ENCODE data around the gene TRPM8. TPM values are rescaled to one million over a fixed set of nuclear protein-coding genes. Genes with fewer than 3 reads are reported as not detected.

TRPM8 gene
- polyA plus RNA-seq, 1 donor (not counting 4 experiments of a cell fraction or from before 2014, with no cell fraction given): 0.04 TPM

DNA sequence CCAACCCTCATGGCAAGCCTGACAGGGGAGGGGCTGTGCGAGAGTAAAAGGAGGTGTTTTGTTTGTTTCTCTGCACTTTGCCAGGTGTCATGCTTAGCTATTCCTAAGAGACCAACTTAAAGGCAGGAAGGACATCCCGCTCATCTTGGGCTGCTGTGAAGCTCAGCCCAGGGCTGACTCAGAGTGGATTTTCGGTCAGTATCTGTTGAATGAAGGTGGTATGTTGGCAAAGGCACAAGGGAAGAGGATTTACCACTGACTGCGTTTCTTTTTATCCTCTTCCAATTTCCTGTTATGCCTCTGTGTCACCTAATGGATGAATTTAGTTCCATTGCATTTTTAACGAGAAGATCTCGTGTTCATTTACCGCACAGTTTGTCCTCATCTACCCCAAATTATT lies 18.9 kb downstream of the TRPM8 start:
- no peaks in the 10 kb centered on the region for H3K9me3 ChIP-seq (ENCODE audit: control insufficient read depth, low read depth, low read length)
- dilution Hi-C loops (cut with MboI; ENCODE audit: extremely low pct_ligation_motif_present, low sequenced_read_pairs): no loop called here
- DNase-seq (ENCODE audit: low read depth, low spot score): no peak

DNA sequence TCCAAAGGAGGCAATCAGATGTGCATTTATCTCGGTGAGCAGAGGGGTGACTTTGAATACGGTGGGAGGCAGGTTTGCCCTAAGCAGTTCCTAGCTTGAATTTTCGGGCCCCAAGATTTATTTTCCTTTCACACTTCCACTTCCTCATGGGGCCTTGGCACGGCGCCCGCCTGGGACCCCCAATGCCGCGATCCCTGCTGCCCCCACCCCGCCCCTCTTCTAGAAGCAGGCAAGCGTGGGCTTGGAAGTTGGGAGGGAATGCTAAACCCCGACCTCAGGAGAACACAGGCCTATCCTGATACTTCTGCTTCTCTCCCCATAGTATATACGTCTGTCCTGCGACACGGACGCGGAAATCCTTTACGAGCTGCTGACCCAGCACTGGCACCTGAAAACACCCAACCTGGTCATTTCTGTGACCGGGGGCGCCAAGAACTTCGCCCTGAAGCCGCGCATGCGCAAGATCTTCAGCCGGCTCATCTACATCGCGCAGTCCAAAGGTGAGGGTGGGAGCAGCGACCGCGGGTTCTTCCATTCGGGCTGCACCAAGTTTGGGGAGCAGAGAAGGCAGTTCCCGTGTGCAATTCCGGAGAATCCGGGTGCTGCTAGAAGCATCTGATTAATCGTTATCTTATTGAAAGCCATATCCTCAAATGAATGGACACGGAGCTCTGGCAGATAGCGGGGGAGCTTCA lies 21.6 kb downstream of the TRPM8 start:
- no peak for FAIRE-seq
- H3K27me3 ChIP-seq (ENCODE audit: control insufficient read depth, extremely low read depth, insufficient read depth, low read length): peaks cover 25% of the 10 kb centered on the region

More for the DNA sequence above, 18.9 kb downstream of the TRPM8 start:
- Histone ChIP-seq H3K9me1 (ENCODE audit: control insufficient read depth, extremely low read depth, insufficient read depth, low read length) (no peaks in the 10 kb centered on the region), H3K36me3 (ENCODE audit: control insufficient read depth in 2 of 2, extremely low read depth in 1 of 2, insufficient read depth in 2 of 2, low read length in 2 of 2) (no peaks in the 10 kb centered on the region), H3K9ac (ENCODE audit: control insufficient read depth, extremely low read depth, insufficient read depth, low read length) (no peak overlapping the region), H3K79me2 (ENCODE audit: control insufficient read depth, insufficient read depth, low read length) (no peaks in the 10 kb centered on the region), H3K27me3 (ENCODE audit: control insufficient read depth, extremely low read depth, insufficient read depth, low read length) (peaks cover 23% of the 10 kb centered on the region), H4K20me1 (ENCODE audit: control insufficient read depth, extremely low read depth, insufficient read depth, low read length) (no peaks in the 10 kb centered on the region), H2AFZ (ENCODE audit: control insufficient read depth, low read length) (no peak overlapping the region), H3K4me1 (ENCODE audit: control insufficient read depth, extremely low read depth, insufficient read depth, low read length) (no peaks in the 10 kb centered on the region), H3K4me3 (ENCODE audit: control insufficient read depth in 2 of 3, extremely low read depth in 1 of 3, insufficient read depth in 2 of 3, low read depth in 1 of 3, low read length in 3 of 3) (no peak overlapping the region), H3K27ac (ENCODE audit: control insufficient read depth, insufficient read depth, low read length) (no peak overlapping the region), H3K4me2 (ENCODE audit: control insufficient read depth, extremely low read depth, insufficient read depth, low read depth, low read length) (no peak overlapping the region)
- TF ChIP-seq, protein P1, sequence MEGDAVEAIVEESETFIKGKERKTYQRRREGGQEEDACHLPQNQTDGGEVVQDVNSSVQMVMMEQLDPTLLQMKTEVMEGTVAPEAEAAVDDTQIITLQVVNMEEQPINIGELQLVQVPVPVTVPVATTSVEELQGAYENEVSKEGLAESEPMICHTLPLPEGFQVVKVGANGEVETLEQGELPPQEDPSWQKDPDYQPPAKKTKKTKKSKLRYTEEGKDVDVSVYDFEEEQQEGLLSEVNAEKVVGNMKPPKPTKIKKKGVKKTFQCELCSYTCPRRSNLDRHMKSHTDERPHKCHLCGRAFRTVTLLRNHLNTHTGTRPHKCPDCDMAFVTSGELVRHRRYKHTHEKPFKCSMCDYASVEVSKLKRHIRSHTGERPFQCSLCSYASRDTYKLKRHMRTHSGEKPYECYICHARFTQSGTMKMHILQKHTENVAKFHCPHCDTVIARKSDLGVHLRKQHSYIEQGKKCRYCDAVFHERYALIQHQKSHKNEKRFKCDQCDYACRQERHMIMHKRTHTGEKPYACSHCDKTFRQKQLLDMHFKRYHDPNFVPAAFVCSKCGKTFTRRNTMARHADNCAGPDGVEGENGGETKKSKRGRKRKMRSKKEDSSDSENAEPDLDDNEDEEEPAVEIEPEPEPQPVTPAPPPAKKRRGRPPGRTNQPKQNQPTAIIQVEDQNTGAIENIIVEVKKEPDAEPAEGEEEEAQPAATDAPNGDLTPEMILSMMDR (optimal IDR thresholded peaks at IDR 0.05 in 1 of 3, IDR thresholded peaks at IDR 0.05 in 1 of 3, conservative IDR thresholded peaks at IDR 0.05 in 1 of 3; ENCODE audit: extremely low read depth in 1 of 3, insufficient read depth in 2 of 3, low read length in 3 of 3): no peak
- TF ChIP-seq EZH2 (IDR thresholded peaks at IDR 0.05; ENCODE audit: low read length): no peak
- FAIRE-seq: no peak

More for the DNA sequence above, 21.6 kb downstream of the TRPM8 start:
- TF ChIP-seq EZH2 (IDR thresholded peaks at IDR 0.05; ENCODE audit: low read length): peak; percentile 28
- TF ChIP-seq, protein P1 (optimal IDR thresholded peaks at IDR 0.05 in 1 of 3, IDR thresholded peaks at IDR 0.05 in 1 of 3, conservative IDR thresholded peaks at IDR 0.05 in 1 of 3; ENCODE audit: extremely low read depth in 1 of 3, insufficient read depth in 2 of 3, low read length in 3 of 3): no peak
- no peaks in the 10 kb centered on the region for H3K36me3 ChIP-seq (ENCODE audit: control insufficient read depth in 2 of 2, extremely low read depth in 1 of 2, insufficient read depth in 2 of 2, low read length in 2 of 2)
- no peaks in the 10 kb centered on the region for H3K9me1 ChIP-seq (ENCODE audit: control insufficient read depth, extremely low read depth, insufficient read depth, low read length)
- H2AFZ ChIP-seq (ENCODE audit: control insufficient read depth, low read length): no peak overlapping the region
- dilution Hi-C loops (cut with MboI; ENCODE audit: extremely low pct_ligation_motif_present, low sequenced_read_pairs): no loop called here
- H3K9ac ChIP-seq (ENCODE audit: control insufficient read depth, extremely low read depth, insufficient read depth, low read length): no peak overlapping the region
- H4K20me1 ChIP-seq (ENCODE audit: control insufficient read depth, extremely low read depth, insufficient read depth, low read length): no peaks in the 10 kb centered on the region
- H3K79me2 ChIP-seq (ENCODE audit: control insufficient read depth, insufficient read depth, low read length): no peaks in the 10 kb centered on the region
- peak overlapping the region; percentile 61 for H3K4me2 ChIP-seq (ENCODE audit: control insufficient read depth, extremely low read depth, insufficient read depth, low read depth, low read length)
- no peaks in the 10 kb centered on the region for H3K4me1 ChIP-seq (ENCODE audit: control insufficient read depth, extremely low read depth, insufficient read depth, low read length)
- no peak overlapping the region for H3K27ac ChIP-seq (ENCODE audit: control insufficient read depth, insufficient read depth, low read length)
- DNase-seq (ENCODE audit: low read depth, low spot score): no peak
- H3K9me3 ChIP-seq (ENCODE audit: control insufficient read depth, low read depth, low read length): no peaks in the 10 kb centered on the region
- peak overlapping the region in 1 of 3 experiments; percentile 52 for H3K4me3 ChIP-seq (ENCODE audit: control insufficient read depth in 2 of 3, extremely low read depth in 1 of 3, insufficient read depth in 2 of 3, low read depth in 1 of 3, low read length in 3 of 3)

All from keratinocyte (primary cell).